GM18498 (cell line): ENCODE measurements around the gene DIP2C.
"Not testable (repeated sequence)": the region's sequence is repeated elsewhere in the genome, so short reads cannot be mapped to it uniquely, and the experiment has no call there.

ENCODE experiments used
- ATAC-seq: cut with Tn5 transposase; IDR thresholded peaks from one replicate; pipeline ENCODE4 v1.9.1; 2021; ENCODE audit warnings: mild to moderate bottlenecking, moderate library complexity; ENCODE audit not compliant: unreplicated experiment

Gene DIP2C

DNA sequence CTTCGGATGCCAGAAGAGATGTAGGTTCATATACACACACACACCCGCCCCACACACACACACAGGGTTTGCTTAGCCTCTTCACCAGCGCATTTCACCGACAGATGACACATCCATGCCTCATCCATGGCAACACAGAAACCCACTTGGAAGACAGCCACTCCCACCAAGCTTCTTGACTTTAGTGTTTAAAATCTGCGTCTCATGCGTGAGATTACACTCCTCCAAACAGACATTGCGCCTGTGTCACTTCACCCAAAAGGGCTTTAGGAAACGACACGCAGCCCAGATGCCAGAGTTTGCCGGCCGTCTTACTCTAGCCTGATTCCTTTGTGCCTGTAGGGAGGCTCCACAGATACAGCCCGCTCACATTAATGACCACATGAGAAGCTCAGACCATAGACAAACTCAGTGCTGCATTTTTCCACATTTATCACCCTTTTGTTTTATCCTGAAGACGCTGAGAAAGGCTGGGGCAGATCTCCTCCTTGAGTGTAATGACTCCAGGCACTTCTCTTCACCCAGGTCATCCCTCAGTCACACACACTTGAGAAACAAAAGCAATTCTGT lies 73.8 kb downstream of the DIP2C start:
- no peak for ATAC-seq

DNA sequence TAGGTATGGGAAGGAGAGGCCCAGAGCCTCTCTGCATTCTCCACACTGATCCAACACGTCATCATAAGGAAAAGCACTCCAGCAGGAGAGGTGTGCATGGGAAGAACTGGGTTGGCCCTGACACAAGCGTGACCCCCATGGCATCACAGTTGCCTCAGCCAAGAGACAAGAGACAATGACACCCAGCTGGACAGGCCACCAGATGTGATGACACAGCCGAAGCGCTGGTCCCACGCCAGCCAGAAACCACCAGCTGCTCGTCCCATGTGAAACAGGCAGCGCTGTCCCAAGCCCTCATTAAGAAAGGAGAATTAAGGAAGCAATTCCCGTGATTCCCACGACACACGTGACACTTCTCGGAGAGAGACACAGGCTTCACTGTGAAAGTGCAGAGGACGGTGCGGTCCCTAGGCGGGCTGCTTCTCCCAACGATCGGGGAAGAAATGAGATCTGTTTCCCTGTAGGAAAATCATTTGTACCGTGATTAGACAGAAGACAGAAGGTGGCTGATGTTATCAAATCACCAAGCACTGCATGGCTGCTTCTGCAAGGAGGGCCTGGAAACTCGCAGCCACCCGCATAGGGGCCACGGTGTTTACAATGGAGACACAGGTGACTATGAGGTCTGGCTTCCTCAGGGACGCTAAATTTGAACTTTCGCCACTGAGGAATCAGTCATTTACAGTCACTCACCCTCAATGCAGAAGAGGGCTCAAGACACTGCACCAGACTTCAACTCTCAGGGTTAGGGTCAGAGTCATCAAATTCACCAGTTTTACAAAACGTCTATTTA lies 74.5 kb downstream of the DIP2C start:
- no peak for ATAC-seq

DNA sequence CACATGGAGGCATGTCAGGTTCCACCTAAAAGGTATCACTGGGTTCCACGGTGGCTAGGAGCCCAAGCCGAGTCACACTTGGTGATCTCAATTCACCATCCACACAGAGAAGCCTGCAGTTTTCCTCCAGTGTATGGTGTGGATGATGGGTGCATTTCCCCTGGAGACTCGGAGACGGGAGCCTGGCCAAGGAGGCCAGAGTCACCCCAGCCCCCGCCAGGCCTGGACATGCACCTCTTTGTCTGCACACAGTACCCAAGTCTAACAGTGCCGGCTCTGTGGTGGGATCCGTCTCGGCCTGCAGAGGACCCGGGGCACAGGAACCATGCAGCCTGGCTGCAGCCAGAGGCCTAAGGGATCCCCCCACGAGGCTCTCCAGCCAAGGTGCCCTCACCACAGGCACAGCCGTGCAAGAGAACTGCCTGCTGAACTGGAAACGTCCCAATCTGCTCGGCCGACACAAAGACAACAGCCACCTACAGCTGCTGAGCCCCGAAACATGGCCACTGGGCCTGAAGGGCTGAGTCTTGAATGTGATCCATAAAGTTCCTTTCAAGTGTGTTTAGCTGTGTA lies 75.2 kb downstream of the DIP2C start:
- no peak for ATAC-seq

DNA sequence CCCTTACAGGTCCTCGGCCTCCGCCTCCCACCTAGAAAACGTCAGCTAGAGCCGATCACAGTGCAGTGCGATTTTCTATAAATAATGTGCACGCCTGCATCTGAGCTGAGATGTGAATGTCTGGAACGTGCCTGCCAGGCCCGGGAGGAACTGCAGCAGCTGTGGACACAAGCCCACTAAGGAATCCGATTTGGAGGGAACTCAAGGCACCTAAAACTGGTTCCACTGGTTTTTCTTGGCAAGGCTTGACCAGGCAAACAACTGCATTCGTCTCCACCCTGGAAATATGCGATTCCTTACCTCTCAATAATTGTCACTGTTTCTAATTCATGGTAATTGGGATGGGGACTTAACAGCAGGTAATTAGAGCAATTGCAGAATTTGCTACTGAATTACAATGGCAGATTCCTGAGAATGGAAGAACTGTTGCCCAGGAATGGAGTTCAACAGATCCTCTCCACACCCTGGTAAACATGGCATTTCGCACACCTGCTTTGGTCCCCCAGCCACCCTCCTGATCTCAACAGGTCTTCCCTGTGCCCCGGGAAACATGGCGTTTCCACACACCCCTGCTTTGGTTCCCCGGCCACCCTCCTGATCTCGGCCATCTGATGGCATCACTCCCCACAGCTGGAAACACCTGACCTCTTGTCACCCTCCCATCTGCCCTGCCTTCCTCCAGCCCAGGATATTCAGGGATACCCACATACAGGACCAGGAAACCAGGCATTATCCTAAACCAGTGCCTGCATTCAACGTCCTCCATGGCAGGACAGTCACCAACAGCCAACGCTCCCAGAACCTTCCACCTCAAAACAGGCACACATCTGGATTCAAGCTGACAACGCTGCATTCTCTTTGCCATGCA lies 76.0 kb downstream of the DIP2C start:
- ATAC-seq: no peak

DNA sequence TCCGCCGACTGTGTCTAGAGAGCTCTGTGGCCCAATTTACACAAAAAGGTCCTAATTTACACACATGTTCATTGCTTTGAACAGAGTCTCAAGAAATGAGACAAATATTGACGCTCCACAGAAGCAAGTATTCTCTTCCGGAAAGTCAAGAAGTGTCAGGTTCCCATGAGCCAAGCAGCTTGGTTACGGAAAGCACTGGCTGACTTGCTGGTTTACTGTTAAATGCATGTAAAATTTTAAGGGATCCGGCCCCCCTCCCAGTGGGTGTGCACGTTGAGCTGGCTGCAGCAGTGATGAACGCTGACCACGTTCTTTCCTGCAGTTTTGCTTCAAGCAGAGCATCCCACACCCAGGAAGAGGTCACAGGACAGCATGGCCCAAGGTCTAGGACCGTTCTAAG lies 76.8 kb downstream of the DIP2C start:
- no peak for ATAC-seq

DNA sequence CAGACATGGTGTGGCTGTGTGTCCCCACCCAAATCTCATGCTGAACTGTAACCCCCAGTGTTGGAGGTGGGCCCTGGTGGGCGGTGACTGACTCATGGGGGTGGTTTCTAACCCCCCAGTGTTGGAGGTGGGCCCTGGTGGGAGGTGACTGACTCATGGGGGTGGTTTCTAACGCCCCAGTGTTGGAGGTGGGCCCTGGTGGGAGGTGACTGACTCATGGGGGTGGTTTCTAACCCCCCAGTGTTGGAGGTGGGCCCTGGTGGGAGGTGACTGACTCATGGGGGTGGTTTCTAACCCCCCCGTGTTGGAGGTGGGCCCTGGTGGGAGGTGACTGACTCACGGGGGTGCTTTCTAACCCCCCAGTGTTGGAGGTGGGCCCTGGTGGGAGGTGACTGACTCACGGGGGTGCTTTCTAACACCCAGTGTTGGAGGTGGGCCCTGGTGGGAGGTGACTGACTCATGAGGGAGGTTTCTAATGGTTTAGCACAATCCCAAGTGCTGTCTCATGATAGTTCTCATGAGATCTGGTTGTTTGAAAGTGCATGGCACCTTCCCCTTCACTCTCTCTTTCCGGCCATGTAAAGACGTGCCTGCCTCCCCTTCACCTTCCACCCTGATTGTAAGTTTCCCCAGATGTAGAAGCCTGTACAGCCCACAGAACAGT lies 78.7 kb downstream of the DIP2C start:
- ATAC-seq: not testable (repeated sequence)

DNA sequence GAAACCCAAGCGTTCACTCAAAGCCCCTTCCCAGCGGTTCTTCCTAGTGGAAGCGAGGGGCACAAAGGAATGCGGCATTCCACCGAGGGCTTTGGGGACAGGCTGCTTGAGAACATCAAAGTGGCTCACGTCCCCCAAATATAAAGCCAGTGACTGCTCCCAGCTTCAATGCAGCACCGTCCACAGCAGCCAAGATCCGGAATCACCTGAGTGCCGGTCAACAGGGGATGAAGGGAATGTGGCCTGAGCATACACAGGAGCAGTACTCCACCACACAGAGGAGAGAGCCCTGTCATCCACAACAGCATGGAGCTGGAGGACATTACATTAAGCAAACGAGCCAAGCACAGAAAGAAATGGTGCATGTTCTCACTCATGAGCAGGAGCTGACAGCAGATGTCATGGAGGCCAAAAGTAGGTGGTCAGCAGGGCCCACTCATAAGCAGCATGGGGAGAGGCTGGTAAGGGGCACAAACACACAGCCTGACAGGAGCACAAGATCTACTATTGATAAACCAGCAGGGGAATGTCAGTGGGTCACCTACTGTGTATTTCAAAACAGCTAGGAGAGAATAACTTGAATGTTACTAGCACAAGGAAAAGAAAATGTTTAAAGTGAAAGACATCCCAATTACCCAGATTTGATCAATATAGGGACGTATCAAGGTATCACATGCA lies 79.5 kb downstream of the DIP2C start:
- ATAC-seq: no peak

DNA sequence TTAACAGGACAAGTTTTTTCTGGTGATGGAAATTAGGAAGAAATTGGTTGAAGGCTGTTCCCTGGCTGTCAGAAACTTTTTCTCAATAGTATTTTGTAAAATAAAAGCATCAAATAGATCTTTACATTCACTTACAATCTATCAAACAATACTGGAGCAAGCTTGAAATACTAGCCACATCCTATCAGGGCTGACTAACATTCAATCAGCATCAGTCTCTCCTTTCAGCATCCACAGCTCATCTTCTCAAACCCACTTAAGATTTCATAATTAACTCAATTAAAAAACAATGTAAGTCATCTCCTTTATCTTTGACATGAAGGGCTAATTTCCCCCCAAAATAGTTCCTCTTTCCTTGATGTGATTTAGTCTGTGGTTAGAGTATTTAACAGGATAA lies 80.2 kb downstream of the DIP2C start:
- ATAC-seq: no peak

DNA sequence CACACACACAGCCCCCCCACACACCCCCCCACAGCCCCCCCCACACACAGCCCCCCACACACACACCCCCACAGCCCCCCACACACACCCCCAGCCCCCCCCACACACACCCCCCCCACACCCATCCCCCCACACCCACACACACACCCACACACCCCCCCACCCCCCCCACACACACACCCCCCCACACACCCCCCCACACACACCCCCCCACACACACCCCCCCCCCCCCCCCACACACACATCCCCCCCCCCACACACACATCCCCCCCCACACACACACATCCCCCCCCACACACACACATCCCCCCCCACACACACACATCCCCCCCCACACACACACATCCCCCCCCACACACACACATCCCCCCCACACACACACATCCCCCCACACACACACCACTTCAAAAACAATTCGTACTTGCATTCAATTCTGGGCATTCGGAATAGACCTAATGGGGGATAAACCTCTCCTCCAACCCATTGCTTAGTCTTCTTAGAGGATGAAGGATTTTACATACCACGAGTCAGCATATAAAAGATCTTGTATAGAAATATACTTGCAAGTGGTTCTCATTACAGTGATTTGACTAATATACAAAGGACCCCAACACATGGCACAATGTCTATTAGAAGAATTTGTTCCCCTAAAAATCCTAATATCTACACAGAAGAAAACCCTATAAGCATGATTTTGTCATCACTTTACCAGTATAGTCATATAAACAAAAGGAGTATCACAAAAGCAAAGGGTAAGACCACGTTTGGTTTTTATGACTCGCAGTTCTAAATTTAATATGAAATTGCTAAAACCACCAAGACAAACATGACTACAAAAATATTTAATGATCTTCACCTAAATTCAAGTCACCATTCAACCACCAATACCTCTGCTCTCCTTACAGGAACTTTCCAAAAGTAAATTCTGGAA lies 80.9 kb downstream of the DIP2C start:
- no peak for ATAC-seq

DNA sequence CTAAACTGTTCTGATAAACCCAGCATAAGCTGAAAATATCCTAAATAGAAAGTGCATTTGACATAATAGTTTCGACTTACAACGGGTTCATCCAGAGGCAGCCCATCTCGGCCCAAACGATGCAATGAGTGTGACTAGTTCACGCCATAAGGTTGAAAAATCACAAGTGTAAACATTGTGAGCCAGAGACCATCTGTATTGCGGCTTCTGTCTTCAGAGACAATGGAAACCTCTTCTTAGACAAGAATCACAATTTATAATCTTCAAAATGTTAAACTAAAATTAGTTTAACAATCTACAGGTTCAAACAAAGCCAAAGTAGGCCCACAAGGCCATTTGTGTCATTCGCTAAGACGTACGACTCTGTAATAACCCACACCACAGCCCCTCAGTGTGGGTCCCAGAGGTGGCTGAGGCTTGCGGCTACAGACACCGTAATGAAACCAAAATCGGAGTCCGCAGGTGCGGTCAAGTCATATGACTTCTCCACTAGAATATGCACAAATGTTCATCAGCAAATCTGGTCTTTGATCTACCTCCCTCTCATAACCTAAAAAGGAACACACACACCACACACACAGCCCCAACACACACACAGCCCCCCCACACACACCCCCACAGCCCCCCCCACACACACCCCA lies 81.8 kb downstream of the DIP2C start:
- no peak for ATAC-seq

DNA sequence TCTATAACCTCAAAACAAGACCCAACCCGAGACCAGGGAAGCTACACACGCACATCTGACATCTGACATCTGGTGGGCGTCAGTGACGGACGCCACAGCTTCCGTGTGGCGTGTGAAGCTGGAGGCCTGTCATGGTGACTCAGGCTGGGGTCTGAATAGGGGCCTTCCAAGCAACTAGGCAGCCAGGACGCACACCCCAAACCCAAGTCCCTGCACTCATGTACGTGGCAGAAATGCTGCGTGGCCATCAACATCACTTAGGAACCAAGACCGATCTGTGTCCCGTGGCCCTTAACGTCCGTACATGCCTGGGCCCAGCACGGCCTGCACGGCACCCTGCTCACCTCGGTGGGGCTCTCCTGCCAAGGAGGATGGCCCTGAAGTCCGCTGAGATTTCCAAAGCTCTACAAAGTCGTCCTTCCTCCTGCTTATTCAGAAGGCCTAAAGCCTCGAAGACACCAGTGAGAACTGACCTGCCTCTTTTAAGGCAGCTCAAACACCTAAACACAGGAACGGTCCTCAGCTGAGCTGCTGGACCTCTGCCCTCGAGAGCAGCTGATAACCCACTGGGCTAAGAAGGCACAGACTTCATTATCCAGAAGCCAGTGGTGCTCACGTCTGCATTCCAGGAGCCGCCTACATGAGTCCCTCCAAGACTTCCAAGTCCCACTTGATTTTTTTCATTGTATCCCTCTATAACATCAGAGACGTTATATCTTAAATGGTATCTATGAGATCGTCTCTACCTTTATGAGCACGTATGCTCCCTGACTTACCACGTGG lies 82.5 kb downstream of the DIP2C start:
- no peak for ATAC-seq

DNA sequence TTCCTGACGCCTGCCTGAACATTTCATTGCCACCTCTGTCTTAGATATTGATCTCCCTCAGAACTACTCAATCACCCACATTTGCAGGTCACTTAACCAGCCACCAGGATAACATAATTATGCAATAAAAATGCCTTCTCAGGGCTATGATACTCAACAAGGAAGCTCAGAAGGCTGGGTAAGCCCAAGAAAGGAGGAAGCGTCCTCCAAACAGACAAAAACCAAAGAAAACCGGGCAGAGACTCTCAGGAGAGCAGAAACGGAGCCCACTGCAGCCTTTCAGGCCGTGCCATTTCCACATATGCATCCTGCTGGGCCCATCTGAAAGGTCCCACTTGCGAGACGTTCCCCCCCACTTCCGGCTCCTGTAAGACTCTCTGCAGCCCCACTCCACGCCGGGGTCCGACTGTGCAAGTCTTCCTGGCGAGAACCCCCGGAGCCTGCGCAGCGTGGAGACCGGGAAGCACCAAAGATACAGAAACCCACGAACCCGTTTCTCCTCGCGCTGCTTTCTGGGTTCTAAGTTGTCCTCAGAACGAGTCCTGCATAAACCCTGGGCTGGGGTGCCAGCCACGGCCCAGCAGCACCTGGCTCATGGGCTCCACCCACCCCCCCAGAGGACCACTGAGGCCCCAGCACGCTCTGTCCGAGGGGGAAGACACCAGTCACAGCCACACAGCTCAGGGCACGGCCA lies 83.7 kb downstream of the DIP2C start:
- no peak for ATAC-seq

DNA sequence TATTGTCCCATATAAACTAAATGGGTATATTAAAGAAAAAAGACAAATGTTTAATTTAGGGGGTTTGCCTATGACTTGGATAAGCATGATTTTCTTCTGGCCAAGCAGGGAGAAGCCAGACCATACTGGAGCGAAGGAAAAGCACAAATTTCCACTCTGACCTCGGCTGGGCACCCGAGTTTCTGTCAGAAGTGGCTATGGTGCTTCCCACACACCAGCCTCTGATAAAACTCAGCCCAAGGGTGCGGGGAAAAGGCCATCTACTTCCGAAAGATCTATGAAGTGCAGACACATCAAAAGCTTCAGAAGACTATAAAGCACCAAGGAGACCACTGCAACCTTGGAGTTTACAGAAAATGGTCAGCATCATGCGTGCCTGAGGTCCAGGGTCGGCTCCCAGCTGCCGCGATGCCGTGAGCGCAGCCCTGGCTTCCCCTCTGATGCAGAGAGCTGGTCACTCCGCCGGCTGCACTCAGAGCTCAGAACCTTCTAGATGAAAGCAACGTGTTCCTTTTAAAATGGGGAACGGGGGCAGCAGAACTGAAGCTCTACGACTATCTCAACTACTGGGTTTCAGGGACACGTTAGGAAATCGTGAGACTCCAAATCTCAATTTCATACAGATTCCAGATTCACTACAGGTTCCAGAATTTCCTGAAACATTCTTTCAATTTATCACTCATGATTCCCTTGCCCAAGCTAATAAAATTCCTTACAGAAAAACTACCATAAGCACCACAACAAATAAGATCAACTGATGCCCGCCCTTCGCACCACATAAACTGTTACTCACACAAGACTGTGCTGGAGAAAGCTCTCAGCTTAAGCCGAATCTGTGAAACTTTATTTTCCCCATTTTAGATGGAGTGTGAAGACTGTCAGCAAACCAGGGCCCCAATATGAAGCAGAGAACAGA lies 84.5 kb downstream of the DIP2C start:
- ATAC-seq: no peak

DNA sequence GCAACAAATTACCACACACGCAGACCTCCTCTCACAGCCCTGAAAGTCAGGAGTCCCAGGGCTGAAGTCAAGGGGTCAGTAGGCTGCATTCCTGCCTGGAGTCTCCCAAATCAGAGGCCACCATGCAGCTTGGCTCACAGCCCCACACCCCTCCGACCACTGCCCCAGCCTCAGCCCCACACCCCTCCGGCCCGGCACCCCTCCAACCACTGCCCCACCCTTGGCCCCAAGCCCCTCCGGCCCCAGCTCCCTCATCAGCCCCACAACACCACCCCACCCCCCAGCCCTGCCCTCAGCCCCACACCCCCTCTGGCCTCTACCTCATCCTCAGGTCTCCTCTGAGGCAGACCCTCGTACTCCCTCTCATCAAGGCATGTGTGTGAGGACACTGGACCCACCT lies 85.7 kb downstream of the DIP2C start:
- ATAC-seq: no peak

DNA sequence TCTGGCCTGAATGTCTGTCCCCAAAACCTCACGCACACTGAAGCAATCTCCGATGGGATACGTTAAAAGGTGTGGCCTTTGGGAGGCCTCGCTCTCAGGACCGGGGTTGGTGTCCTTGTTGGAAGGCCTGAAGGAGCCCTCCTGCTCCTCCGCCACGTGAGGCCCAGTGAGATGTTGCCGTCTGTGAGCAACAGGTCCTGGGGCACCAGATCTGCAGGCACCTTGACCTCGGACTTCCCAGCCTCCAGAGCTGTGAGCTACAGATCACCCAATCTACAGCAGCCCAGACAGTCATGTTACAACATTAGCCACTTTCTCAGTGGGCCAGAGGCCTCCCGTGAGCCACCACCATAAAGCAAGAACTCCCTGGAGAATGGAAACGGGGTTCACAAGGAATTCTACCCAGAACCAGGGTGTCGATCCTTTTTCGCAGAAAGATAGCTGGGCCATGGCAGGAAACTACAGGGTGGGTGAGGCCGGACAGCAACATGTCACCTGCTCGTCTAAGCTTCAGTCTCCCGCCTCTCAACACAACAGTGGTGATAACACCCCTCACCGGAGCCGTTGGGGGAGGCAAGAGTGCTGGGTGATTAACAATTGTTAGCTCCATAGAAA lies 87.0 kb downstream of the DIP2C start:
- no peak for ATAC-seq

DNA sequence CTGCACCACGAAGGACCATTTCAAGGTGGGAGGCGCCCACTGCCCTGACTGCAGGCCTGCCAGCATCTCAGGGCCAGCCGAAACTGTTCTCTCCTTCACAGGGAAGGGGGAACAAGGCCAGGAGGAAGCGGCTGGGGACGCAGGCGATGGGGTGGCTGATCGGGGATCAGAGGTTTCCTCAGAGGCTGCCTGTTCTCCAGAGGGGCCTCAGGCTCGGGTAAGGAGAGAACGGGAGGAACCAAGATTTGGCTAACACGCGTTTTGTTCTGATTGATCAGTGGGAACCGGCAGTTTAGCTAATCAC lies 87.9 kb downstream of the DIP2C start:
- no peak for ATAC-seq
